K562 (cell line): ENCODE data around the gene PRR11. TPM values are rescaled to one million over a fixed set of nuclear protein-coding genes. Genes with fewer than 3 reads are reported as not detected.

ENCODE experiments used
- ATAC-seq: fragments of 200-7000 bp; cut with Tn5 transposase; 3 replicates; pipeline ENCODE4 v1.9.1; 2020; ENCODE audit warnings: moderate library complexity
- BruUV-seq: library from RNA; stranded (reverse); fragments of 400-500 nt; replicated peaks from 2 replicates; lab custom pipeline; 2021; lab: Mats Ljungman, UMichigan
- CTCF ChIA-PET: fragments of 300-600 bp; formaldehyde crosslinking; extraction: SDS; loops from one replicate; lab custom pipeline; 2021; ENCODE audit warnings: low intra/inter-chr PET ratio; lab: Yijun Ruan, JAX
- POLR2A ChIA-PET: fragments of 300-600, 350-650 bp; sonication (Branson Sonifier 250); formaldehyde crosslinking; extraction: SDS; loops from one replicate; lab custom pipeline; 2021; ENCODE audit warnings: antibody characterized with exemption, inconsistent platforms; lab: Yijun Ruan, JAX
- DNase-seq, 4 experiments: peaks; one replicate each; pipeline versions ENCODE4 v3.0.0 to v3.0.0-alpha.2; 2011 to 2018; ENCODE audit warnings: low spot score in 3 of 4, mixed read lengths in 3 of 4; ENCODE audit errors: extremely low read depth in 1 of 4
- FAIRE-seq: peaks from 2 replicates; lab custom pipeline; 2011; peaks lifted over from hg19 to GRCh38; lab: Jason Lieb, UNC
- H2AFZ ChIP-seq: 2 replicates; pipeline ENCODE4 v1.6.0; 2011; ENCODE audit warnings: low read depth, low read length, control low read depth, inconsistent platforms
- H3K27ac ChIP-seq: fragments of 200-600 bp; 3 replicates; pipeline ENCODE4 v1.8.0; 2011; ENCODE audit warnings: low read depth, mild to moderate bottlenecking, control low read depth, inconsistent platforms, low read length, moderate library complexity, mixed read lengths; ENCODE audit errors: extremely low read depth
- H3K27me3 ChIP-seq, 2 experiments: fragments of 300-600 bp in 1 of 2; 2 replicates in 1 of 2; 3 replicates in 1 of 2; pipeline versions ENCODE4 v1.6.0 to v1.8.0; 2011; ENCODE audit warnings: inconsistent platforms in 2 of 2, low read length in 2 of 2, mild to moderate bottlenecking in 1 of 2, mixed read lengths in 1 of 2, moderate library complexity in 1 of 2; ENCODE audit not compliant: control insufficient read depth in 2 of 2, insufficient read depth in 2 of 2
- H3K36me3 ChIP-seq: fragments of 300-600 bp; 3 replicates; pipeline ENCODE4 v1.8.0; 2011; ENCODE audit warnings: mild to moderate bottlenecking, low read length, inconsistent platforms; ENCODE audit not compliant: control insufficient read depth, insufficient read depth
- H3K4me1 ChIP-seq, 2 experiments: fragments of 200-600 bp in 1 of 2; replicated peaks in 1 of 2; 2 replicates in 1 of 2; 3 replicates in 1 of 2; pipeline versions ENCODE4 v1.5.1 to v1.8.0; 2011; ENCODE audit warnings: inconsistent platforms in 2 of 2, low read length in 2 of 2, mild to moderate bottlenecking in 1 of 2, mixed read lengths in 1 of 2, moderate library complexity in 1 of 2; ENCODE audit not compliant: control insufficient read depth in 2 of 2, insufficient read depth in 2 of 2
- H3K4me2 ChIP-seq: 2 replicates; pipeline ENCODE4 v1.6.1; 2011; ENCODE audit warnings: low read length, control low read depth, inconsistent platforms, mixed read lengths; ENCODE audit not compliant: insufficient read depth
- H3K4me3 ChIP-seq: fragments of 200-600 bp; sonication (generic), shearing (Covaris generic); 2 replicates; pipeline ENCODE4 v1.5.1; 2016; ENCODE audit warnings: control low read depth, inconsistent platforms
- H3K79me2 ChIP-seq: fragments of 200-600 bp; 3 replicates; pipeline ENCODE4 v1.8.0; 2011; ENCODE audit warnings: low read length, inconsistent platforms; ENCODE audit not compliant: control insufficient read depth, insufficient read depth
- H3K9ac ChIP-seq, 2 experiments: 2 replicates each; pipeline versions ENCODE4 v1.6.0 to v1.6.1; 2011; ENCODE audit warnings: low read depth in 2 of 2, low read length in 2 of 2, control low read depth in 1 of 2, inconsistent platforms in 1 of 2, mild to moderate bottlenecking in 1 of 2, mixed read lengths in 1 of 2; ENCODE audit not compliant: insufficient read depth in 1 of 2
- H3K9me1 ChIP-seq: one replicate; pipeline ENCODE4 v1.6.0; 2011; ENCODE audit warnings: inconsistent platforms, mild to moderate bottlenecking, low read length, moderate library complexity; ENCODE audit not compliant: control insufficient read depth, insufficient read depth
- H3K9me3 ChIP-seq: replicated peaks from 2 replicates; pipeline ENCODE4 v1.5.1; 2011; ENCODE audit warnings: low read depth, low read length, inconsistent platforms; ENCODE audit not compliant: control insufficient read depth, insufficient read depth
- H4K20me1 ChIP-seq: replicated peaks from 2 replicates; pipeline ENCODE4 v1.6.1; 2011; ENCODE audit warnings: low read length, inconsistent platforms, mixed read lengths; ENCODE audit not compliant: control insufficient read depth, insufficient read depth
- CEBPB ChIP-seq: fragments of 450-650 bp; IDR thresholded peaks from 2 replicates; pipeline ENCODE4 v1.6.1; 2016; ENCODE audit warnings: missing genetic modification characterization, missing compliant biosample characterization
- CEBPG ChIP-seq, 3 experiments: fragments of 200-800 bp in 1 of 3; sonication (Bioruptor generic) in 1 of 3; sonication (generic) in 1 of 3; formaldehyde crosslinking in 1 of 3; IDR thresholded peaks in 2 of 3; conservative IDR thresholded peaks in 1 of 3; 2 replicates each; pipeline versions ENCODE4 v1.6.1 to v1.8.0; 2016 to 2022; ENCODE audit warnings: missing compliant biosample characterization in 2 of 3, missing genetic modification characterization in 2 of 3, mild to moderate bottlenecking in 1 of 3, missing genetic modification reagents in 1 of 3
- FOSL1 ChIP-seq: fragments of 200-800 bp; sonication (Bioruptor generic); conservative IDR thresholded peaks from 2 replicates; pipeline ENCODE4 v1.6.1; 2016; ENCODE audit warnings: missing genetic modification characterization, missing compliant biosample characterization
- KAT8 ChIP-seq: fragments of 450-650 bp; IDR thresholded peaks from 2 replicates; pipeline ENCODE4 v1.6.1; 2016; ENCODE audit warnings: low read depth, mild to moderate bottlenecking
- SMARCA4 ChIP-seq: fragments of 450-650 bp; IDR thresholded peaks from 2 replicates; pipeline ENCODE4 v1.6.1; 2016
- ZNF384 ChIP-seq: IDR thresholded peaks from 2 replicates; pipeline ENCODE4 v1.6.1; 2012; ENCODE audit warnings: low read depth, low read length, improper control_type of control experiment
- ZNF764 ChIP-seq: fragments of 250-450 bp; sonication (Bioruptor Pico); IDR thresholded peaks from 2 replicates; pipeline ENCODE4 v1.4.0; 2020; ENCODE audit warnings: low read depth, mild to moderate bottlenecking, moderate library complexity
- WGBS: fragments of 100-300 bp; shearing (Covaris generic); methylation state at CpG from one replicate; pipeline ENCODE4 v1.1.6; 2016; ENCODE audit warnings: low coverage, mixed read lengths; ENCODE audit not compliant: insufficient coverage; ENCODE audit errors: missing lambda C conversion rate; 5-methylcytosine and 5-hydroxymethylcytosine counted together
- in situ Hi-C: fragments of 300-500 bp; cut with MboI; formaldehyde crosslinking; loops from 4 replicates; pipeline ENCODE4 v1.15.0; 2018; ENCODE audit warnings: inconsistent platforms, mixed read lengths
- intact Hi-C: fragments of 100-400 bp; cut with micrococcal nuclease; formaldehyde crosslinking; loops from 2 replicates; pipeline ENCODE4 v1.14.2; 2022
- polyA plus RNA-seq, 8 experiments: library from polyadenylated mRNA; depleted of rRNA in 4 of 8; stranded (reverse) in 5 of 8; unstranded in 3 of 8; fragments of >200 nt; fragmentation: Nextera tagmentation in 2 of 8; fragmentation: Illumina TruSeq in 1 of 8; extraction: Ambion mirVana in 2 of 8; extraction: Trizol in 1 of 8; gene quantifications; 2 replicates each; pipeline versions ENCODE4 v1.2.1 to v1.2.3, GENCODE V29; 2011 to 2014; ENCODE audit warnings: inconsistent platforms in 1 of 8, missing spikeins in 1 of 8
- total RNA-seq, 7 experiments: library from RNA; depleted of rRNA in 6 of 7; stranded (reverse); fragments of >200 nt in 6 of 7; fragmentation: Illumina TruSeq in 2 of 7; extraction: Trizol in 2 of 7; gene quantifications; 2 replicates each; pipeline versions ENCODE4 v1.2.1 to v1.2.3, GENCODE V29; 2011 to 2021; ENCODE audit warnings: low replicate concordance in 1 of 7
- TF ChIP-seq, protein P1 (sequence below): sonication (generic); formaldehyde crosslinking; IDR thresholded peaks from 2 replicates; pipeline ENCODE4 v1.8.1; 2023; ENCODE audit warnings: mild to moderate bottlenecking, missing genetic modification reagents, moderate library complexity
- TF ChIP-seq, protein P2 (sequence below), 2 experiments: fragments of 450-650 bp in 1 of 2; sonication (generic) in 1 of 2; formaldehyde crosslinking in 1 of 2; IDR thresholded peaks in 1 of 2; conservative IDR thresholded peaks in 1 of 2; 2 replicates each; pipeline versions ENCODE4 v1.6.1 to v1.8.1; 2016 to 2023; ENCODE audit warnings: mild to moderate bottlenecking in 2 of 2, moderate library complexity in 2 of 2, inconsistent platforms in 1 of 2, missing genetic modification reagents in 1 of 2
- TF ChIP-seq, protein P3 (sequence below): fragments of 450-650 bp; formaldehyde crosslinking; IDR thresholded peaks from 2 replicates; pipeline ENCODE4 v1.4.0; 2022; ENCODE audit warnings: missing genetic modification characterization
- TF ChIP-seq, protein P4 (sequence below): fragments of 450-650 bp; IDR thresholded peaks from 2 replicates; pipeline ENCODE4 v1.7.0; 2016; ENCODE audit warnings: borderline replicate concordance

The PRR11 gene
- total and polyA plus RNA-seq, 9 of the 15 experiments (the other 6 are each of a cell fraction or from before 2014, with no cell fraction given): 13.3 to 75.2 (median 46.4) TPM

DNA sequence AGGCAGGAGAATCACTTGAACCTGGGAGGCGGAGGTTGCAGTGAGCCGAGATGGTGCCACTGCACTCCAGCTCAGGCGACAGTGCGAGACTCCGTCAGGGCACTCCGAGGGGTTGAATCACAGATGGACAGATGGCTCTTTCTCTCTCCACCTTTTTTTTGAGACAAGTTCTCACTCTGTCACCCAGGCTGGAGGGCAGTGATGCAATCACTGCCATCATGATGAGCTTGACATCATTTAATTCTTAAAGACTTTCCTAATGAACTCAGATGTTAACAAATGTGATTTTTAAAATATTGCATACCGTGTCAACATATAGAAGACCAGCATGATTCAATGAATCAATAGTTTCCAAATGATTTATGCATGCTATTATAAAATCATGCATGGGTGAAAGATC, 68.3 kb downstream of the PRR11 start:
- Histone ChIP-seq H3K27ac (no peak overlapping the region), H3K79me2 (peaks cover 23% of the 10 kb centered on the region), H3K27me3 (no peaks in the 10 kb centered on the region)
- TF ChIP-seq FOSL1 (tag): no peak
- TF ChIP-seq SMARCA4: no peak
- TF ChIP-seq KAT8: no peak
- TF ChIP-seq, protein P1, sequence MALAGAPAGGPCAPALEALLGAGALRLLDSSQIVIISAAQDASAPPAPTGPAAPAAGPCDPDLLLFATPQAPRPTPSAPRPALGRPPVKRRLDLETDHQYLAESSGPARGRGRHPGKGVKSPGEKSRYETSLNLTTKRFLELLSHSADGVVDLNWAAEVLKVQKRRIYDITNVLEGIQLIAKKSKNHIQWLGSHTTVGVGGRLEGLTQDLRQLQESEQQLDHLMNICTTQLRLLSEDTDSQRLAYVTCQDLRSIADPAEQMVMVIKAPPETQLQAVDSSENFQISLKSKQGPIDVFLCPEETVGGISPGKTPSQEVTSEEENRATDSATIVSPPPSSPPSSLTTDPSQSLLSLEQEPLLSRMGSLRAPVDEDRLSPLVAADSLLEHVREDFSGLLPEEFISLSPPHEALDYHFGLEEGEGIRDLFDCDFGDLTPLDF (CRISPR knock-in tag): no peak
- TF ChIP-seq, protein P2, sequence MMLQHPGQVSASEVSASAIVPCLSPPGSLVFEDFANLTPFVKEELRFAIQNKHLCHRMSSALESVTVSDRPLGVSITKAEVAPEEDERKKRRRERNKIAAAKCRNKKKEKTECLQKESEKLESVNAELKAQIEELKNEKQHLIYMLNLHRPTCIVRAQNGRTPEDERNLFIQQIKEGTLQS (IDR thresholded peaks at IDR 0.05): peak; percentile 63
- TF ChIP-seq, protein P2 (CRISPR knock-in tag; conservative IDR thresholded peaks at IDR 0.05): no peak
- TF ChIP-seq, protein P3, sequence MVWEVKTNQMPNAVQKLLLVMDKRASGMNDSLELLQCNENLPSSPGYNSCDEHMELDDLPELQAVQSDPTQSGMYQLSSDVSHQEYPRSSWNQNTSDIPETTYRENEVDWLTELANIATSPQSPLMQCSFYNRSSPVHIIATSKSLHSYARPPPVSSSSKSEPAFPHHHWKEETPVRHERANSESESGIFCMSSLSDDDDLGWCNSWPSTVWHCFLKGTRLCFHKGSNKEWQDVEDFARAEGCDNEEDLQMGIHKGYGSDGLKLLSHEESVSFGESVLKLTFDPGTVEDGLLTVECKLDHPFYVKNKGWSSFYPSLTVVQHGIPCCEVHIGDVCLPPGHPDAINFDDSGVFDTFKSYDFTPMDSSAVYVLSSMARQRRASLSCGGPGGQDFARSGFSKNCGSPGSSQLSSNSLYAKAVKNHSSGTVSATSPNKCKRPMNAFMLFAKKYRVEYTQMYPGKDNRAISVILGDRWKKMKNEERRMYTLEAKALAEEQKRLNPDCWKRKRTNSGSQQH (CRISPR knock-in tag): no peak
- TF ChIP-seq, protein P4, sequence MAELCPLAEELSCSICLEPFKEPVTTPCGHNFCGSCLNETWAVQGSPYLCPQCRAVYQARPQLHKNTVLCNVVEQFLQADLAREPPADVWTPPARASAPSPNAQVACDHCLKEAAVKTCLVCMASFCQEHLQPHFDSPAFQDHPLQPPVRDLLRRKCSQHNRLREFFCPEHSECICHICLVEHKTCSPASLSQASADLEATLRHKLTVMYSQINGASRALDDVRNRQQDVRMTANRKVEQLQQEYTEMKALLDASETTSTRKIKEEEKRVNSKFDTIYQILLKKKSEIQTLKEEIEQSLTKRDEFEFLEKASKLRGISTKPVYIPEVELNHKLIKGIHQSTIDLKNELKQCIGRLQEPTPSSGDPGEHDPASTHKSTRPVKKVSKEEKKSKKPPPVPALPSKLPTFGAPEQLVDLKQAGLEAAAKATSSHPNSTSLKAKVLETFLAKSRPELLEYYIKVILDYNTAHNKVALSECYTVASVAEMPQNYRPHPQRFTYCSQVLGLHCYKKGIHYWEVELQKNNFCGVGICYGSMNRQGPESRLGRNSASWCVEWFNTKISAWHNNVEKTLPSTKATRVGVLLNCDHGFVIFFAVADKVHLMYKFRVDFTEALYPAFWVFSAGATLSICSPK: no peak
- TF ChIP-seq ZNF384: no peak
- TF ChIP-seq CEBPG (CRISPR knock-in tag; IDR thresholded peaks at IDR 0.05): no peak
- peak; percentile 43 to 47; a peak in 1 of 4 replicates for TF ChIP-seq CEBPG (tag; conservative IDR thresholded peaks at IDR 0.05 in 1 of 2, IDR thresholded peaks at IDR 0.05 in 1 of 2)
- TF ChIP-seq CEBPB (tag): peak; percentile 38; the same call in 1 of the 2 replicates
- no peak for TF ChIP-seq ZNF764 (CRISPR knock-in tag)
- TF ChIP-seq, all 486 proteins: peak for 3
- Histone ChIP-seq H3K9me3 (no peaks in the 10 kb centered on the region), H3K9me1 (no peaks in the 10 kb centered on the region), H3K4me1 (peaks cover 3 to 11% of the 10 kb centered on the region in 2 experiments; a peak in 2 of 5 replicates), H3K9ac (no peak overlapping the region), H2AFZ (no peak overlapping the region), H3K4me2 (no peak overlapping the region), H3K36me3 (peaks cover 3% of the 10 kb centered on the region; the same call in 1 of the 3 replicates), H3K4me3 (no peak overlapping the region), H4K20me1 (no peaks in the 10 kb centered on the region)
- in situ Hi-C loops (loop anchor here (5.0 kb wide), 1 partner anchor 213 kb away; no protein-coding TSS in a partner anchor), intact Hi-C loops (no loop called here)
- ChIA-PET CTCF (no interaction called here), POLR2A (interaction anchor here (0.8 kb wide), 1 partner anchor 9 kb away, joined by 3 read pairs; no protein-coding TSS in a partner anchor)
- BruUV-seq: no TSS peak
- FAIRE-seq (no peak), DNase-seq (no peak), ATAC-seq (no peak)
- 90% methylated on average over 7 of the region's 7 CpGs for WGBS
